Suppressor macrophage treated with lipopolysaccharide for 4 hours (primary cell): ENCODE results near the gene CX3CR1.
"Not testable (repeated sequence)": the region's sequence is repeated elsewhere in the genome, so short reads cannot be mapped to it uniquely, and the experiment has no call there.

ENCODE experiments used
- DNase-seq: peaks from one replicate; pipeline ENCODE4 v3.0.0-alpha.2; 2020

The CX3CR1 gene

DNA sequence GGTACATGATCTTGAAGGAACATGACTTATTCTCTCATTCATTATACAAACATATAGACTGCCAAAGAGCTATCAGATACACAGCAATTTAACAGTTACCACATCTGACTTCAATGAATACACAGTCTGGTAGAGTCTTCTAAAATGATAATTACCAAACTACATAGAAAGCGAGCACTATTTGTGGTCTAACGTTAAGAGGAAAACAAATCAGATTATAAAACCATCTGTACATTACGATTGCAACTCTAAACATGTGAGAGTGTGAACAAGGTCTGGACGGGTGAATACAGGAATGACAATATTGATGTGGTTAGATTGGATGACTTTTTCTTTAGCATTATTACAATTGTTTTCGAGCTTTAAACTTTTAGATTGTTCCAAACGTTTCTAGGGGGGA lies 16.3 kb downstream of the CX3CR1 start:
- DNase-seq, result no peak

DNA sequence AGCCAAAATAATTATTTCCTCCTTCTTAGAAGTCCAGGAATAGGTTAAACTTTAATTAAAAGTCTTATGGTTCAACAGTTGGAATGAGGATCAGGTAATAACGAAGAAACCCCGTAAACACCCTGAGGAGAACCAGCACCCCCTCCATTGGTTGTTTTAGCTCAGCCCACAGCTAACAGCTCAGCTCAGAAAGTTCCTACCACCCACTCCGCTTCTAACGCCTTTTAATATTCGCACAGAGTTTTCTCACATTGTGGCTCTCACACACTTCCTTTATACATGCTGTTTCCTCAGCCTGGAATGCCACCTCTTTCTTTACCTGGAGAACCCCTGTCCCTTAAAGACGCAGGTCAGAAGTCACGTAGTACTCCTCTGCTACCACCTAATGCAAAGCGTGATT lies 17.0 kb downstream of the CX3CR1 start:
- no peak for DNase-seq

DNA sequence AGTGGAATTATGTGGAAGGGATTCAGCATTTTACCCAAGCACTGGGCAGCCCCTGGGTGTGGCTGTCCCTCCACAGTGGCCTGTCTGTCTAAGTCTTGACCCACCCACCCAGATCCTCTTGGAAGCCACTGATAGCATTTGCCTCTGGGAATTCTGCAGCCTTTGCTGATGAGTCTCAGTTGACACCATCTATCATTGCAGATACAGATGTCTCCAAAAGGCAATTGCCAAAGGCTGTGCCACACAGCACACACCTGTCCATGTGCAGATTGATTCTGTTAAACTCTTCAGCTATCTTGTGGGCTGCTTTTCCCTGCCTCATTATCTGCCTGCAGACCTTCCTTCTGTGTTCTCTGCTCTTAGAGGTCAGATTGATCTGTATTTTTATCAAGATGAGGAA lies 18.1 kb downstream of the CX3CR1 start:
- DNase-seq, result no peak

DNA sequence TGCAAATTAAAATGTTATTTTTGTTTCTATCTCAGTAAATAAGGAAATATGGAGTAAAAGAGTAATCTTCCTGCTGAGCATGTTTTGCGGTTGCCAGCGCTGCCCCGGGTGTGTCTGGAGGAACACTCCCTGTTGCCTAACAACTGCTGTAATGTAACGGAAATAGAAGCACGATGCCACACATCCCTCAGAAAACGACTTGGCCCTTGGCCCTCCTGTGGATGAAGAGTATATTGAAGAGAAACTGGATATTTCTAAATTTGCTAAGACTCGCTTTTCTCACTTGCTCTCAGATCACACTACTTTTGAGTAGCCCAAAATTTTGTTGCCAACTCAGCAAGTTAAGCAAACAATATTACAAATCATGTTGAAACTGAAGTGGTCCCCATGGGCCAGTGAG lies 18.9 kb downstream of the CX3CR1 start:
- DNase-seq, result peak; percentile 97

DNA sequence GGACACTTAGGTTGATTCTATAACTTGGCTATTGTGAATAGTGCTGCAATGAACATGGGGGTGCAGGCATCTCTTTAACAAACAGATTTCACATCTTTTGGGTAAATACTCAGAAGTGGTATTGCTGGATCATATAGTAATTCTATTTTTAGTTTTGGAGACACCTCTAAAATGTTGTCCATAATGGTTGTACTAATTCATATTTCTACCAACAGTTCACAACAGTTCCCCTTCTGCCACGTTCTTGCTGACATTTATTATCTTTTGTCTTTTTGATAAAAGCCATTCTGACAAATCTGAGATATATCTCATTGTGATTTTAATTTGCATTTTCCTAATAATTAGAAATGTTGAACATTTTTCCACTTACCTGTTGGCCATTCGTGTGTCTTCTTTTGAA lies 19.5 kb downstream of the CX3CR1 start:
- DNase-seq, result no peak

DNA sequence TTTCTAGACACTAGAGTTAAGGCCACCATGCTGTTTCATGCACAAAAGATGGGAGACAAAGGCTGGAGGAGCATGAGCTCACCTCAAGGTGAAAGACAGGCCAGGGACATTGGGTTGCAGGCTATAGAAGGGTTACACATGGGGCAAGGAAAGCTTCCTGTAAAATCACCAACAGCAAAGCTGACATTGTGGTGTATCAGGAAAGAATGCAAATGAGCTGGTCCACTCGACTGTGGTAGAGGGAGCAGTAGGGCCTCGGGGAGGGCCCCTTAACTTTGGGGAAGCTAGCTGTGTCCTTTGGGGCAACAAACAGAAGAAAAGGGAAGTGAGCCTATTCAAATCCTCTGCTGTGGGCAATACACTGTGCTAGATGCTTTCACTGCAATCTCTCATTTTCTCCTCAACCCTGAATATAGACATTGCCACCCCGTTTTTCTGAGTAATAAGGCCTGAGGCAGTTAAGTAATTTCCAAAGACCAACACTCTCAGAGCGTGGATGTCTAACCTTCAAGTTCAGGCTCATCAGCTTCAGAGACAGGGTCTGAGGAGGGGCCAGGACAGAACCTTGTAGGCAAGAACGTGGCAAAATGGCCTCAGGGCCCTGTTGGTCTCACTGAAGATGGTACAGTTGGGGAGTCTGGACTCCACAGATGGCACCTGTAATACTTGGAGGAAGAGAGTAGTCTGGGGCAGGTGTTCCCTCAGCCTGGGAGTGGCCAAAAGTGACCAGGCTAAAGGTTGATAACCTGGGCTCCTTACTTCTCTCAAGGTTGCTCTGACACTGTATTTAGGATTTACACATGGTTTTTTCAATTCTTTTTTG lies 24.1 kb downstream of the CX3CR1 start:
- DNase-seq, result peak; percentile 90

DNA sequence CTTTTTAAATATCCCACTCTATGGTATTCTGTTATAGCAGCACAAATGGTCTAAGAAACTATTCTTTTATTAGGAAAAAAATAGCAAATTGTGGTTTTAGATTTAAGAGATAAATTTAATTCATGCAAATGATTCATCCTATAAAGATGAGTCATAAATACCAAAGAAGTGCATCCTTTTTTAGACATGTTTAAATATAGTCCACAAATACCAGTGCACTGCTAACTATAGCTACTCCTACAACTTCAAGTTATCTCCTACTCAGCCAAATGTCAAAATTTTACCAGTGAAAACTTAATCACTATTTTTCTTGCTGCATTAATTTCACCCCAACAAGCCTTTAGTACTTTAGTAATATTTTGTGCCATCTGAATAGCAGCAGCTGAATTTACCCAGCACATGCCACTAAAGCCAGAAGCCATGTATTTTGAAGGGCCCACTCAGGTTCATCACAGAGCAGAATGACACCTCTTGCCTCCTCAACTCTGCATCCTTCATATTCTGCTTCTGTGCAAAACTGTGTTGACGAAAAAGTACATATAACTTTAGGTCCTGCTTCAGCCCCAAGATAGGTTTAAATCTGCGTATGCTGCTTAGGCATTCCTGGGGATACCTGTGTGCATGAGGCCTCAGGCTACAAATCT lies 24.9 kb downstream of the CX3CR1 start:
- DNase-seq, result no peak

DNA sequence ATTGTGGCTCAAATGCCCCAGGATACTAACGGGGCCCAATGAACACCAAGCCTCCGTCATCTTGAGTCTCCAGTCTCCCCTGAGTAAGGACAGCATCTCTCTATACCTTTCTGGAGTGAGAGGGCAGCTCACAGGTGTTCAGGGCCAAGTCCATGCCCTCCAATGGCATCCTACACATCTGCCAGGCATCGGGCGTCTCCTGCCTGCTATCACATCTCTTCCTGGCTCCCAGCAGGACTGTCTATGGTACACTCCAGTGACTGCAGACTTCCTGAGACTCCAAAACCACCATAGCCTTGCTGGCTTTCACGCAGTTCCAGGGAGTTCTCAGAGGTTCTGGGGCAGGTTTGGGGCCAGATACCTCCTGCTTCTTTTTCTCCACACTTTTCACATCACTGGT lies 28.3 kb downstream of the CX3CR1 start:
- DNase-seq, result no peak

DNA sequence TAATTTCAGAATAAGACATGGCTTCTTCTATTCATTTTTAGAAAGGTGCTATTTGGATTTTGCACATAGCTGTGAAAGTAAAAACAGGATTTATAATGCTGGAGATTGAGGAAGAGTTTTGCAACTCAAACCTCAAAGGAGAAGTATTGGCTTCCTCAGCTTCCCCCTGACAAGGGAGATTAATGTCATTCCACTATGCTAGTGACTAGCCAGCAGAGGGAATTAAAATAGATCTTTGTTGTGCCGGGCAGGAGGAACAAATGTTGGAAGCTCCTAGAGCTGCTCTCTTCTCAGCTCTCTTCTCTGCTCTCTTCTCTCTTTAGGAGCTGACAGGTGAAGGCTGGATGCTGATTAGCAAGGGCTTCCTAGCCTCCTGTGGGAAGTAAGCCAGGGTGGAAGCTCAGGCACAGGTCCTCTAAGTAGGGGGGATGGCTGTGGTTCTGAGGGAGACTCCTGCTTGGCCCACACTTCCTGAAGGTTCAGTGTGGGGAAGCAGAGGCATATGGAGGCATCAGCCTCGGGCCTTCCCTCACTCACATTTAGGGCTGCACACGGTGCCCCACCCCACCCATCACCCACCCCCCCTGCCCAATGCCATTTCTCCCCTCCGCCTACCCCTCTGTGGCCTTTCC lies 29.6 kb downstream of the CX3CR1 start:
- DNase-seq, result peak; percentile 87

DNA sequence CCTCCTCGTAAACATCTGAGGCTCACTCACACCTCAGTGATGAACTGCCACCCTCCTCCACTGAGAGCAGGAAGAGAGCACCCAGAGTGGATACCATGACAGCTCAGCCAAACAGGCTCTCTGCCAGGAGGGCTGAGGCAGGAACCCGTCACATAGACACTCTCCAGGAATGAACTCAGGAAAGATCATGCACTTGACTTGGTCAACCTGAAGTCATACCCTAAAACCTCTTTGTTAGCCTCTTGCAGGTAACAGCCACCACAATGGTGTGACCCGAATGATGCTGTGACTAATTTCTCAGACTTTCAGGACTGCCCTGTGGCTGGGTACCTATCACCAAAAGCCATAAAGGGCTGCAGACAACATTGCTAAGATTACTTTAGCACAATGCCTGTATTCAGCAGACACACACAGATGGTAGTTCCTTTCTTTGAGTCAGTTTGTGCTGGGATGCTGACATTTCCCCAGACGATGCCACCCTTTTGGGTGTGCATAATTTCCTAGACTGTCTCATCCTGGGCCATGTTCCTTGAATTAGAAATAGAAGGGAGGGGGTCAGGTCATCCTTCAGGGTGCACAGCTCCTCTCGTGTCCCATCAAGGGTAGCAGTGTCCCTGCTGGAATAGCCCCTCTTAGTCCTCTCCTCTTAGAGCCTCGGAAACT lies 30.3 kb downstream of the CX3CR1 start:
- DNase-seq, result no peak

DNA sequence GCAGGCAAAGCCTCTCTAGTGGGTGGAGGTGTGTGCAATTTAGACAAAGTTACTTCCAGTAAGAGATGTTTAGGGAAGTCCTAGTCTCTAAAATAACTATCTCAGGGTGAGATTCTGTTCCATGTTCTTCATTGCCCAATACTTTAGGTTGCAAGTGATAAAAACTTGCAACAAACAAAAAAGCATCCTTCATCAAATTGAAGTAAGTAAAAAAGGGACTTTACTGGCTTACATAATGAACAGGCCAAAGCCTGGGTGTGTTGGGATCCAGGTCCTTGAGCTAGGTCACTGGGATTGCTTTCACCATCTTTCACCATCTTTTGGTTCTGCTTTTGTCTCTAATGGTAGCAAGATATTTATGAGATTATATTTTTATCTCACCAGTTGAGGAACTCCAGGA lies 38.3 kb downstream of the CX3CR1 start:
- DNase-seq, result peak; percentile 61

DNA sequence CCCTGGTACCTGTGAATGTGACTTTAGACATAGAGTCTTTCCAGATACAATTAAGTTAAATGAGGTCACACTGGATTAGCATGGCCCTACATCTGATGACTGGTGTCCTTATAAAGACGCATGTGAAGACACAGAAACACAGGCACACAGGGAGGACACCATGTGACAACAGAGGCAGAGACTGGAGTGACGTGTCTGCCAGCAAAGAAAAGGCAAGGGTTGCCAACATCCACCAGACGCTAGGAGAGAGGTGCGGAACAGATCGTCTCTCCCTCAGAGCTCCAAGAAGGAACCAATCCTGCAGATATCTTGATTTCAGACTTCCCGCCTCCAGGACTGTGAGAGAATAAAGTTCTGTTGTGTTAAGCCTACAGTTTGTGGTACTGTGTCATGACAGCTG lies 42.8 kb downstream of the CX3CR1 start:
- DNase-seq, result no peak

DNA sequence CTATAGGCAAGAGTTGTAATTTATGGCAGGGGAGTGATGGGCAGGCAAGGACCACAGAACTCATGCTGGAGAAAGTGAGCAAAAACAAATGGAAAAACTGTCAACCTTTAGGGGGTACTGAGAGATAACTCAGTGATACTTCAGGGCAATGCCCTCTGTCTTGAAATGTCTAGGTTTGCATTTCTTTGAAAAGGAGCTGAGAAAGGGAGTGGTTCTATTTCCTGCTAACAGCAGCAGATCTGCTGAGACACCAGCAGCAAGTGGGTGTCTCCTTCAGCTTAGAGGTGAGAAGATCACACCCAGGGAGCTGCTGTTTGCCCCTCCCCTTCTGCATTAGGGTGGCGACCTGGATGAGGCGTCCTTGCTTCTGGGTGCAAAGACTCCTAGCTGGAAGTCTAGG lies 45.2 kb downstream of the CX3CR1 start:
- no peak for DNase-seq

DNA sequence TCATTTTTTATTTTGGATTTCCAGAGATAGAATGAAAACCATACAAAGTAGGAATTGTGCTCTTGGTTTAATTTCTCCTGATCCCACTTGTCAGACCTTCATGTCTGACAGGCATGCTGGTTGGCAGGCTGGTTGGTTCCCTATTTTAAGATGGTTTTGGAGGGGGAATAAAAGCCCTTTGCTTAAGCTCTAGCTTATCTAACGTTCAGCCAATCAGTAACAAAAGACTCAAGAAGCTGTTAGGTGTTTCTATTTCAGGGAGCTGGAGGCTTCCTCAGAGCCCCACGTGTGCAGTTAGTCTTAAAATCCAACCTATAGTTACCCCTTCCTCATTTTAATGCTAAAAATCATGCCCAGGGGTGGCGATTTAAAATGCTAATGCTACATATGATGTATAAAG lies 47.0 kb downstream of the CX3CR1 start:
- no peak for DNase-seq

DNA sequence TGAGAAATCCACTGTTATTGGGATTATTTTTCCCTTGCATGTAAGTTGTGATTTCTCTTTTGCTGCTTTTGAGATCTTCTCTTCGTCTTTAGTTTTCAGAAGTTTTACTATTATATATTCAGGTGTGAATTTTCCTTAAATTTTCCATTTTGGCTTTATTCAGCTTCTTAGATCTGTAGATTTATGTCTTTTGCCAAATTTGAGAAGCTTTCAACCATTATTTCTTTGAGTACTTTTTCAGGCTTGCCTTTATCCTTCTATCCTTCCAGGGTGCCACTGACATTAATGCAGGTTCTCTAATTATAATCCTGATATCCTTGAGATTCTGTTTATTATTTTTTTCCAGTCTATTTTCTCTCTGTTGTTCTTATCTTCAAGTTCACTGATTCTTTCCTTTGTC lies 49.4 kb downstream of the CX3CR1 start:
- DNase-seq, result no peak

DNA sequence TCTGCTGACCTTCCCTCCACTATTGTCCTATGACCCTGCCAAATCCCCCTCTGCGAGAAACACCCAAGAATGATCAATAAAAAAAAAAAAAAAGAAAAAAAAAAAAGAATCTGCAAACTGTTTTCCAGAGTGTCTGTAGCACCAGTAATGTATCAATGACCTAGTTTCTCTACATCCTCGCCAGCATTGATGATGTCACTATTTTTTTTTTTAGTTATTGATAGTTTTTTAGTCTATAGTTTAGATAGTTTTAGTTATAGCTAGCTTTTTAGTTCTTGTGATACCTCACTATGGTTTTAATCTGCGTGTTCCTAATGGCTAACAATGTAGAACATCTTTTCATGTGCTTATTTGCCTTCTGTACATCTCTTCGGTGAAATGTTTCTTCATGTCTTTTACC lies 51.3 kb downstream of the CX3CR1 start:
- no peak for DNase-seq

DNA sequence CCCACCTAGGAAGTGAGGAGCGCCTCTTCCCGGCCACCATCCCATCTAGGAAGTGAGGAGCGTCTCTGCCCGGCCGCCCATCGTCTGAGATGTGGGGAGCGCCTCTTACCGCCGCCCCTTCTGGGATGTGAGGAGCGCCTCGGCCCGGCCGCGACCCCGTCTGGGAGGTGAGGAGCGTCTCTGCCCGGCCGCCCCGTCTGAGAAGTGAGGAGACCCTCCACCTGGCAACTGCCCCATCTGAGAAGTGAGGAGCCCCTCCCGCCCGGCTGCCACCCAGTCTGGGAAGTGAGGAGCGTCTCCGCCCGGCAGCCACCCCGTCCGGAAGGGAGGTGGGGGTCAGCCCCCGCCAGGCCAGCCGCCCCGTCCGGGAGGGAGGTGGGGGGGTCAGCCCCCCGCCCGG lies 52.2 kb downstream of the CX3CR1 start:
- not testable (repeated sequence) for DNase-seq

DNA sequence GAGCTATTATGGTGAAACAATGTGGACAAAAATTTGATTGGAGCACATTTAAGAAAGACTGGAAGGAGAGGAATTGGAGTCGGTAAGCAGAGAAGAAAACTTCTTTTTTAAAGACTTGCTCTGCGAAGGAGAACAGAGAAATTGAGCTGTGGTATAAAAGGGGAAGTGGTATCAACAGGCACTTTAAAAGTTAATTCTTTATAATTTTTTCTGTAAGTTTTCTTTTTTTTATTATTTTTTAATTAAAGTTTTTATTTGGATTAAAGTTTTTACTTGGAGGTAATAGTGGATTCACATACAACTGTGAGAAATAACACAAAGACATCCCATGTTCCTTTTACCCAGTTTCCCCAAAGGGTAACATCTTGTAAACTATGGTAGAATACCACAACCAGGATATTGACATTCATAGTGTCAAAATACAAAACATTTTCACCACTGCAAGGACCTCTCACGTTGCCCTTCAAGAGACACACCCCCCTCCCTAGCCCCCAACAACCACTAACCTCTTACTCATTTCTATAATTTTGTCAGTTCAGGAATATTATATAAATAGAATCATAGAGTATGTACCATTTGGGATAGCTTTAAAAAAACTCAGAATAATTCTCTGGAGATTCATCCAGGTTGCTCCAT lies 53.6 kb downstream of the CX3CR1 start:
- DNase-seq, result no peak

DNA sequence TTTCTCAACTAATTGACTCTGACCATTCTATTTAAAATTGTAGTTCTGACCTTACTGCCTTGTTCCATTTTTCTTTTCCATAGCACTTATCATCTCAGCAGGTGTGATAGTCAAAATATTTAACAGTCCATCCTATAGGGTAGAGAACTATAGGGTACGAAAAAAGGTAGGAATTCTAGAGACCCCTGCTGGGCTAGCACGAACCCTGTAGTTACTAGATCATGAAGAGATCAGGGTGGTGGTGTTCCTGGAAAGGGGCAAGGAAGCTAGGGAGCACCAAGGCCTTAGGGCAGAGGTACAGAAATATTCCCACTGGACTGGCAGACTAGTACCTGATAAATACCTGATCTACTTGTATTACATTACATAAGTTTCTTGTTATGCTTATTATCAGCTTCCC lies 55.5 kb downstream of the CX3CR1 start:
- no peak for DNase-seq

DNA sequence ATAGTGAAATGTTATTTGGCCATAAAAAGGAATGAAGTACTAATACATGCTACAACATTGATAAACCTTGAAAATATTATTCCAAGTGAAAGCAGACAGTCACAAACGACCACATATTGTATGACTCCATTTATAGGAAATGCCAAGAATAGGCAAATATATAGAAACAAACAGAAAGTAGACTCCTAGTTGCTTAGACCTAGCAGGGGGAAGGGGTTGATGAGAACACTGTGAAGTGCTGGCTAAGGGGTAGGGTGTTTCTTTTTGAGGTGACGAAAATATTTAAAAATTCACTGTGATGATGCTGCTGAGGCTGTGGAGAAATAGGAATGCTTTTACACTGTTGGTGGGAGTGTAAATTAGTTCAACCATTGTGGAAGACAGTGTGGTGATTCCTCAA lies 56.9 kb downstream of the CX3CR1 start:
- DNase-seq, result no peak

DNA sequence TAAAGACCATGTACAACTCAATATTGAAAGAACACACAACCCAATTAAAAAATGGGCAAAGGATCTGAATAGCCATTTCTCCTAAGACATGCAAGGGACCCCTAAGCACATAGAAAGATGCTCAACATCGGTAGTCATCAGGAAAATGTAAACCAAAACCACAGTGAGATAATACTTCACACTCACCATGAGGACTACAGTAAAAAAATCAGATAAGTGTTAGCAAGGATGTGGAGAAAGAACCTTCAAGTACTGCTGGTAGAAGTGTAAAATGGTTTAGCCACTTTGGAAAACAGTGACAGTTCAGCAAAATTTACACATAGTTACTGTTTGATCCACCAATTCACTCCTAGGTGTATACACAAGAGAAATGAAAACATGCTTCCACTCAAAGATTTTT lies 57.4 kb downstream of the CX3CR1 start:
- no peak for DNase-seq

DNA sequence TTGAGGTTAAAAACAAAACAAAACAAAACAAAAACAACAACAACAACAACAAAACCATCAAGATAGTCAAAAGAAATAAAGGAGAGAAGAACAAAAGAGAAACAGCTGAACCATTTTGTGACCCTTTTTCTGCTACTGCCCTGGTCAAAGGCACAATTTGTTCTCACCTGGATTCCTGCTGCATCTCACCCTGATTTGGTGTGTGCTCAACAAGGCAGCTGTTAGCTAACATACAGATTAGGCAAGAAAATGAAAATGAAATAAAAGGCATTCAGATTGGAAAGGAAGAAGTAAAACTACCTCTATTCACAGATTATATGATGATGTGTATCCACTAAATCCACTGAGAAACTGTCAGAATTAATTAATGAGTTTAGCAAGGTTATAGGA lies 58.7 kb downstream of the CX3CR1 start:
- no peak for DNase-seq

DNA sequence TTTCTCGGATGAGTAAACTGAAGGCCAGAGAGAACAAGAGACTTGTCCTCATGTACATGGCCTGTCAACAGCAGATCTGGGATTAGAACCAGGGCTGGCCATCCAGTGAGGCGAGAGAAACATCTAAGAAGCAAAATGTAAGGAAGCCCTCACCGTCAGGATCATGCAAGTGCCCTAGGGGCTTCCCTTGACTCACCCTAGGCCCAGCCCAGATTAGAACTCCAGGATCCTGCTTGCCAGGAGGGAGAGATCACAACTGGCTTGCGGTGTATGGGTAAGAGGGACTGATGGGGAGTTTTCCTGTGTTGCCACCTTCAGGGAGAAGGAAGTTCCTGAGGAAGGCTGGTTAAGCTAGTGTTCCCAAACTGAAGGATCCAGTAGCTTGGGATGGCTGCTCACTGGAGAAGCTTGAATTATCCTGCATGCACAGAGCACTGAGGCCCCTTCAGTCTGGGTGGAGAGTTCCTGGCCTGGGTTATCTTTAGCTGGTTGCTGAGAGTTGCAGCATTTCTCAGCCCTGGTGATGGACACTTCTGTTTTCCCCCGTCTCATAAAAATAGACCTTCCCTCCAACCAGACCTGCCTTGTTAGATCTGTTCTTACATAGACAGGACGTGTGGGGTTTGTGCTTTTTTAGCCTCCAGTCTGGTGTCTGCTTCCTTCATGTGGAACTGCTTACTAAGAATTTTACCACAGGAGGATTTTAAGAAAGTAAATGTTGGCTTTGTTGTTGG lies 59.3 kb downstream of the CX3CR1 start:
- no peak for DNase-seq
